ELF-1 (cell line): Measurements from ENCODE around the gene STK10.

Experiments
- DNase-seq: peaks from one replicate; pipeline ENCODE4 v3.0.0-alpha.2; 2016; ENCODE audit warnings: low read depth, low spot score

The STK10 gene

GRCh38 chr5:172009536-172010270 is 178.3 kb downstream of the STK10 start:
- peak; percentile 71 for DNase-seq

DNA sequence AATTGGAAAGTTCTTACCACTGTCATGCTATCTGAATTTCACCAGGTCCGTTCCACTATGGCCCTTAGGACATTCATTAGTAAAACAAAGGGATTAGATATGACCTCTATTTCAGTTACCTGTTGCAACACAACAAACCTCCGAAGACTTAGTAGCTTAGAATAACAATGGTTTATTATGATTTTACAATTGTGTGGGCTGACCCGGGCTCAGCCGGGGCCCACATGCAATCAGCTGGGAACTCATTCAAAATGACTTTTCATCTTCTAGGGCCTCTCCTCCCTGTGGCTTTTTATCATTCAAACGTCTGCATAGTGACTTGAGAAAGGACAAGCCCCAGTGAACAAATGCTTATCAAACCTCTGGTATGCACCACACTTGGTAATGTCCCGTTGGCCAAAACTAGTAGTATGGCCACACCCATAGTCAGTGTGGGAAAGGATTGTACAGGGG is 179.3 kb downstream of the STK10 start:
- peak; percentile 78 for DNase-seq

- peak; percentile 17 for DNase-seq
These were observed 179.9 kb downstream of the STK10 start for GRCh38 chr5:172008111-172008455.

DNA sequence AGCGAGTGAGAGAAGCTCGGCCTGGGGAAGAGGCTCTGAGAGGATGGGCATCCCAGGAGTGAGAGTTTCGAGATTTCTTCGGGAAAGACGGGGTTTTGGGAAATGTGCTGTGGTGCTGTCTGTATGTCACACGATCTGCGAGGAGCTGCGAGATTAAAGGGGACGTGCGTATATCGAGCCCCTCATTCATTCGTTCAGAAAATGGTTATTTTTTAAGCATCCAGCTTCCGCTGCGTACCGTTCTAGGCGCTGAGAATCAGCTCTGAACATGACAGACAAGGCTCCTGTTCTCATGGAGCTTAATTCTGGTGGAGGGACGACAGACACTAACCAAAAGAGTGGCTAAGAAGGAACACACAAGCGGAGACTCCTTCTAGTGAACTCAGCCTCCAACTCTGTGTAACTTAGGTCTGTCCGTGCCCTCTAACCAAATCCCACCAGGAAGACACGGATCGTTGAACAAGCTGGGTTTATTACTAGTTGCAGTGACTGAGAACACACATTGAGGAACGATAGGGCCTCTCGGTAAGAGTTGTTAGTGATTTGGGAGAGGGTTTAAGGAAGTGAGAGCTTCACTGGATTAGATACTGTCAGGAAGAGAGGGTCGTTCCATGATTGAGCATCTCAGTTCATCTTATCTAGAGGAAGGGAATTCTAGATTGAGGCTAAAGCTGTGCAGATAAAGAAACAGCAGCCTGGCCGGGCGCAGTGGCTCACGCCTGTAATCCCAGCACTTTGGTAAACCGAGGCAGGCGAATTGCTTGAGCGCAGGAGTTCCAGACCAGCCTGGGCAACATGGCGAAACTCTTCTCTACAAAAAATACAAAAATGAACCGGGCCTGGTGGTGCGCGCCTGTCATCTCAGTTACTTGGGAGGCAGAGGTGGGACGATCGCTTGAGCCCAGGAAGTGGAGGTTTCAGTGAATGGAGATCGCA is 180.6 kb downstream of the STK10 start:
- DNase-seq, result peak; percentile 32

DNA sequence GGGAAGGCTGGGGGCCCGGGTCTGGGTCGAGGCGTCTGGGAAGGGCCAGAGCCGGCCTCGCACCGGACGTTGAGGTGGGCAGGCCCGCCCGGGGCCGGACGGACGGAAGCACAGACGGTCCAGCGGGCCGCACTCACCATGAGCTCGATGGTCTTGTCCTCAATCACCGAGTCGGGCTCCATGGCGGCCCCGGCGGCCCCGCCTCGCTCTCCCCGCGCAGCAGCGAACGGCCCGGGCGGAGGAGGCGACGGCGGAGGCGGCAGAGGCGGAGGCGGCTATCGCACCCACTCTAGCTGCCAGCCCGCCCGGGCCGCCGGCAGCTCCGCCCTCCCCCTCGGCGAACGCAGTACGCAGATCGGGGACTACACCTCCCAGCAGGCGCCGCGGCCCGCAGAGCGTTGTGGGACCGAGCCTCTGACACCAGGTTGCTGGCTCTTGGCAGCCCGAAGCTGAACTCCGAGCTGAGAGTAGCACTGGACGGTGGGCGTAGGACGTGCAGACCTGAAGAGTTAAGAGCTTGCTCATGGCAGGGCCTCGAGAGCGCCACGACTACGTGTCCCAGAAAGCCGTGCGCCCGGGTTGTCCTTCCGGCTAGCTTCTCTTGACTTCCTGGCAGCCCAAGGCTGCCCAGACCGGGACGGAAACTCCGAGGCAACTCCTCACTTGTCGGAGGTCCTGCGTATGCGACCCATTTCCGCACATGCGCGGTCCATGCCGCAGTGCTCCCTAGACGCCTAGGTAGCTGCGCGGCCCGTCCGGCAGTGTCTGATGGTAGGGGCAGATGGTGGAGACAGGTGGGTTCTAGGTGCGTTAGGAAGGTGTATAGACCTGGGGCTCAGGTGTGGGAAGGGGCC is 181.5 kb downstream of the STK10 start, which contains the start of gene FBXW11:
Gene FBXW11, minus strand, starts transcription at position 318 of the 854 bp plus-strand sequence. Its CDS starts 136 bp downstream, at position 182.
- peak; percentile 97 for DNase-seq

GRCh38 chr5:172005708-172006320 is 182.2 kb downstream of the STK10 start:
- peak; percentile 57 for DNase-seq

GRCh38 chr5:172004824-172005237 is 183.2 kb downstream of the STK10 start:
- no peak for DNase-seq

DNA sequence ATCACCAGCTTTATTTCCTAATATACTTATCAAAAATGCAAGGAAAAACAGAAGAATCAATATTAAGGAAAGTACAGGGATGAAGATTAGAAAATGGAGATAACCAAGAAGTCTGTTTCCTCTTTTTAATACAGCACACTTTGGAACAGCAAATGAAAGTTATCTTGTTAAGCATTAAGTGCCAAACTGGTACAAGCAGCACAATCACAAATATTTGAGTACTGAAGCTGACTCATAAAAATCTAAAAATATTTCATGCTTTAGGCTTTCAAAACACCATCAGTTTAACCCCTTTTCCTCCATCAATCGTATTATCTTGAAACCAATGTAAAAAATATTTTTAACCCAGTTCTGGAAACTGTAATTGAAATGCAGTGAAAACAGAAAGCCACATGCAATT is 184.3 kb downstream of the STK10 start:
- no peak for DNase-seq

- no peak for DNase-seq
These were observed 185.0 kb downstream of the STK10 start for GRCh38 chr5:172002840-172003512.

GRCh38 chr5:172002310-172002709 is 185.7 kb downstream of the STK10 start:
- DNase-seq, result no peak

- no peak for DNase-seq
These were observed 188.1 kb downstream of the STK10 start for GRCh38 chr5:171999877-172000276.

DNA sequence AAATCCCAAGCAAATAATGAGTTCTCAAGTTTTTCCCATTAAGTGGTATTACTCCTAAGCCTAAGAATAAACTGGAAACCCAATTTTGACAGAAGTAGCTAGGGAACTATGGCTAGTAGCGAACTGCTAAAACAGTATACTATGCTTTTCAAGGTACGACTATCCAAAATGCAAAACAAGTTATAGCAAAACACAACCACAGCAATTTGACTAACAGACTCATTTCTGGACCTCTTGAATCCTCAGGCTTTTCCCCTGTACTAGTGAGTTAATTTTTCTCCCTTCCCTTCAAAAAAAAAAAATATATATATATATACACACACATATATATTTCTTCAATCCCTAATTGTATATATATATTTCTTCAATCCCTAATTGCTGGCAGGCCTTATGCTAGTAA is 188.9 kb downstream of the STK10 start:
- no peak for DNase-seq

DNA sequence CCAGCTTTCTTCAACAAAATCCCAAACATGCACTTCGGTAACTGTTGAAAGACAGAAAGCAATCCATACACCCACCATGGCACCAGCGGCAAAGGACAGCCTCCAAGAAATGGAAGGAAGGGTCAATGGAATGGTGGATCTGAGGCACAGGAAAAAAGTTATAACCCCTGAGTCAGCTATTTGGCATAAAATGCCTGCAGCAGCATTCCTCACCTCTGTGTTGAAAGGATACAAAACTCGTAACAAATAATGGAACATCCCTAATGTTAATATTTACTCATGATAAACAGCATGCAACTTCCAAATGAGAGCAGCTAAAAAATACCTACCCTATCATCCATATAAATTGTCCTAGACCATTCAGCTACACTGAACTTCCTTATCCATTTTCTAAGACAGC is 191.0 kb downstream of the STK10 start:
- no peak for DNase-seq

DNA sequence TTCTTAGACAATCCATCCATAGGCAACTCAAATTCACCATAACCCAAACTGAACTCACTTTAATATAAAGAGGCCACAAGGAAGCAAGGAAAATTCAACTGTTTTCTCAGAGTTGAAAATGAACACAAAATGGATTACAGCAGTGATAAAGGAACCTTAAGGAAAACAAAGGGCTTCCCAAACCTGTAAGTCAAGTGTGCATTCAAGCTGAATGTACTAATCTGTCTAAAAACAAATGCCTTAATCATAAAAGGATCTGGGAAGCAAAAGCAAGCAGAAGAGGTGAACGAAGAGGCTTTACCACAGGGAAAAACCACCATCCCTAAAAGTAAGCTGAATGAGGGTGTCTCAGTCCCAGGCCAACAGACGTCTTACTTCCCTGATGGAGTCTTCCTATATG is 195.2 kb downstream of the STK10 start:
- no peak for DNase-seq

DNA sequence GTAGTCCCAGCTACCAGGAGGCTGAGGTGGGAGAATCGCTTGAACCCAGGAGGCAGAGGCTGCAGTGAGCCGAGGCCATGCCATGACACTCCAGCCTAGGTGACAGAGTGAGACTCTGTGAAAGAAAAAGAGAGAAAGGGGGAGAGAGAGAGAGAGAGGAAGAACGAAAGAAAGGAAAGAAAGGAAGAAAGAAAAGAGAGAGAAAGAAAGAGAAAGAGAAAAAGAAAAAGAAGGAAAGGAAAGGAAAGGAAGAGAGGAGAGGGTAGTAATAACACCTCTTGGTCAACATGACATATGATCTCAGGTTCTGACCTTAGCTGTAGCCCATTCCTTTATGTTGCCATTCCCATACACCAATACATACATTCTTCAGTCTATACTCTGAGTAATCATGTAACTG is 195.7 kb downstream of the STK10 start:
- DNase-seq, result no peak
